Measurements from ENCODE around the gene CHTF8.

CHTF8 gene

DNA sequence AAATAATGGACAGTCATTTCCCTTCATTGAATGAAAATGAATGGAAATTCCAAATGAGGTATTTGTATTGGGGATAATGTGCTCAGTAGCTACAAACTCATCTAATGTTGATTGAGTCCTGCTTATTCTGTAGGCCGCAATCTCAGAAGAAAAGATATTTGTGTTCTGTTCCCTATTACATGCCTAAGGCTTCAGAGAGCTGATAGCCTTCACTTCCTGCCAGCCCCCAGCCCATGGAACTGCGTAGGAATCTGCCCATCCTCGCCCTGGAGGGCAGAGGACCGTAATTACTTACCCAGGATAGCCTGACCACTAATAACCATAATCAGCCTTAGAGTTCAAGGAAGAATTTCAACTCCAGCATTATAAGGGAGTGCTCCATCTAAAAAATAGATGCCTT lies 36.7 kb upstream of the CHTF8 start:
- TF ChIP-seq CTCF (IDR thresholded peaks at IDR 0.05; ENCODE audit: control insufficient read depth, extremely low read depth, insufficient read depth) = no peak
- H3K4me3 ChIP-seq (ENCODE audit: low read depth, low read length) = no peak overlapping the region
- no peak for DNase-seq (ENCODE audit: low read depth)

GRCh38 chr16:69166946-69167930 lies 34.9 kb upstream of the CHTF8 start:
- TF ChIP-seq CTCF (IDR thresholded peaks at IDR 0.05; ENCODE audit: control insufficient read depth, extremely low read depth, insufficient read depth) = no peak
- H3K4me3 ChIP-seq (ENCODE audit: low read depth, low read length) = no peak overlapping the region
- DNase-seq (ENCODE audit: low read depth) = no peak

DNA sequence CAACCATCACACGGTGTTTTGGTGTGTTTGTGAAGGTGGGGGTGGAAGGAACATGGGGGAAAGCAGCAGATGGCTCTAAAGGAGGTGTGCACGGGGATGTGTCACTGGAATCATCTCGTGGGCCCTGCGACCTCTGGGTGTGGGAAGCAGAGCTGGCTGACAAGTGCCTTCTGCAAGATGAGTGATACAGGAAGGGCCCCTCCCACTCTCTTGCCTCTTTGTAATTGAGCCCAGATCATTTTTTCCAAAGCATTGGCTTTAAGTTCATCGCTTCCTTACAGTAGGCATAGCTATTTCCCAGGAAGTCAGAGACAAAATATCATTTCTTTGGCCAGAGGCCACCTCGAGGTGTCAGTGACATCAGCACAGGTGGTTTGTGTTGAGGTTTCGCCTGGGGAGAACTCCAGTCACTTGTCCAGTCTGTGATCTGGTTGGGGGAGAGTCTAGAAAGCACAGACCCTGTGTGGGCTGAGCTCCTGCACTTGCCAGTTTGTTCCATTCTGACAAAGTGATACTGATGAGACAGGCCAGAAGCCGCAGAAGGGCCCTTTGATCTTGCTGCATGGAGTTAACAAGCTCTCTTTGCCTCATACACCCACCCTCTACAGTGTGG lies 33.9 kb upstream of the CHTF8 start:
- no peak overlapping the region for H3K4me3 ChIP-seq (ENCODE audit: low read depth, low read length)
- no peak for TF ChIP-seq CTCF (IDR thresholded peaks at IDR 0.05; ENCODE audit: control insufficient read depth, extremely low read depth, insufficient read depth)
- DNase-seq (ENCODE audit: low read depth) = no peak

DNA sequence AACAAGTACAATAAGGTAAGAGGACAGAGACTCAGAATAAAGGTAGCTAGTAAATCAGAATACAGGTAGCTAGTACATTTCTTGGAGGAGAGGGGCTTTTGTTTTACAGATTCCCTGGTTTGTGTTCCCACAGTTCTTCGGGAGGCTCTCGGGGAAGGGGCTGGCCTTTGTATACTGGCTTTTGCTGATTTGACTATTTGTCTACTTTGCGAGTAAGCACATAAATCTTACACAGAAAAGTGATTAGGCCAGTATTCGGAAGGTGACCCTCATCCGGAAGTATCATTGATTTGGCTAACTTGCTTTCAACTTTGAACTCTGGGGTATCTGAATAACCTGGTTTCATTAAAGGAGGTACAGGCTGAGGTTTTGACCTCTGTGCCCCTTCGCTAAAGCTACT lies 33.2 kb upstream of the CHTF8 start:
- no peak for TF ChIP-seq CTCF (IDR thresholded peaks at IDR 0.05; ENCODE audit: control insufficient read depth, extremely low read depth, insufficient read depth)

DNA sequence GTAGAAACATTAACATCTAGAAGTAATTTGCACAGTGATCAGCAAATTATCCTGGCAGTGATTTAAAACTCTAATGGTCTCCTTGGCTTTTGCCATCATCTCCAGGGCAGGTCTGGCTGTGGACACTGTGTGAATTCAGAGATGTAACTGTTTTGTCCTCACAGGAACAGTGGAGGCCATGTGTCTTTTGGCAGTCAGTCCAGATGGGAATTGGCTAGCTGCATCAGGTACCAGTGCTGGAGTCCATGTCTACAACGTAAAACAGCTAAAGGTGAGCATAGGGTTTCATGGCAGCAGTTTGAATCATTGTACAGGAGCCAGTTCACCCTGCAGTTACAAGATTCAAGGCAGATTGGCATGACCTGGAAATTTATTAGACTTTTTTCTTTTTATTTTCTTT lies 27.8 kb upstream of the CHTF8 start:
- DNase-seq (ENCODE audit: low read depth) = no peak
- no peak for TF ChIP-seq CTCF (IDR thresholded peaks at IDR 0.05; ENCODE audit: control insufficient read depth, extremely low read depth, insufficient read depth)
- no peak overlapping the region for H3K4me3 ChIP-seq (ENCODE audit: low read depth, low read length)

More for the DNA sequence above, 33.2 kb upstream of the CHTF8 start:
- H3K4me3 ChIP-seq (ENCODE audit: low read depth, low read length) = no peak overlapping the region
- DNase-seq (ENCODE audit: low read depth) = no peak

GRCh38 chr16:69157196-69157595 lies 24.8 kb upstream of the CHTF8 start:
- no peak overlapping the region for H3K4me3 ChIP-seq (ENCODE audit: low read depth, low read length)
- no peak for TF ChIP-seq CTCF (IDR thresholded peaks at IDR 0.05; ENCODE audit: control insufficient read depth, extremely low read depth, insufficient read depth)
- no peak for DNase-seq (ENCODE audit: low read depth)
